ENCODE measurements around the gene EXOSC5.

Gene EXOSC5

DNA sequence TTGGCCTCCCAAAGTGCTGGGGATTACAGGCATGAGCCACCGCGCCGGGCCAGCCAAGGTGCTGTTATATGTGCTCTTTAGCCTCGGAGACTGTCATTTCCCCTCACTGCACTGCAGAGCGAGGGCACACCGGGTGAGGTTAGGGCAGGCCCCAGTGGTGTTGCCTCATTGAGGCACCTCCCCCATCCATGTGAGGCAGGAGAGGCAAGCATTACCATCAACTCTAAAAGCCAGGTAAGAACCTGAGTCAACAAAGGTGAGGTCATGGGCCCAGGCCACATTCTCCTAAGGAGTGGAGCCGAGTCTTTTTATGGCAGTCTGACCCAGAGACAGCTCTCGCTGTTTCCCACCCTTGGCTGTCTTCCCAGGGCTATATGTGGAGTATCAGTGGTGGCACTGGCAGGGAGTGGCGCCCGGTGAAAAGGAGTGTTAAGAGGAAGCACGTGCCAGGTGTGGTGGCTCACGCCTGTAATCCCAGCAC lies 19.1 kb upstream of the EXOSC5 start:
- peaks cover 60% of the 10 kb centered on the region for H3K36me3 ChIP-seq (ENCODE audit: insufficient read depth, low read length)
- no peaks in the 10 kb centered on the region for H3K4me1 ChIP-seq (ENCODE audit: insufficient read depth, low read length, severe bottlenecking)
- H4K20me1 ChIP-seq (ENCODE audit: insufficient read depth, low read length): no peaks in the 10 kb centered on the region
- H3K27me3 ChIP-seq (ENCODE audit: insufficient read depth, low read length): no peaks in the 10 kb centered on the region
- no peak overlapping the region for H3K4me2 ChIP-seq (ENCODE audit: low read length)
- no peak overlapping the region for H3K9ac ChIP-seq (ENCODE audit: low read length)
- H3K4me3 ChIP-seq (ENCODE audit: low read depth, low read length, poor library complexity, severe bottlenecking): no peak overlapping the region
- no peaks in the 10 kb centered on the region for H3K9me2 ChIP-seq (ENCODE audit: low read depth, low read length)
- H3K79me2 ChIP-seq (ENCODE audit: insufficient read depth, low read length): no peaks in the 10 kb centered on the region
- H3K27ac ChIP-seq (ENCODE audit: low read depth, low read length, poor library complexity, severe bottlenecking): no peak overlapping the region
- no peak overlapping the region for H2AFZ ChIP-seq (ENCODE audit: low read length)
- TF ChIP-seq EZH2 (IDR thresholded peaks at IDR 0.05; ENCODE audit: borderline replicate concordance, low read length): no peak
- TF ChIP-seq CTCF (IDR thresholded peaks at IDR 0.05; ENCODE audit: low read length): no peak
- H3F3A ChIP-seq (ENCODE audit: insufficient read depth, low read length): no peaks in the 10 kb centered on the region
- H3K9me3 ChIP-seq (ENCODE audit: low read length): no peaks in the 10 kb centered on the region

DNA sequence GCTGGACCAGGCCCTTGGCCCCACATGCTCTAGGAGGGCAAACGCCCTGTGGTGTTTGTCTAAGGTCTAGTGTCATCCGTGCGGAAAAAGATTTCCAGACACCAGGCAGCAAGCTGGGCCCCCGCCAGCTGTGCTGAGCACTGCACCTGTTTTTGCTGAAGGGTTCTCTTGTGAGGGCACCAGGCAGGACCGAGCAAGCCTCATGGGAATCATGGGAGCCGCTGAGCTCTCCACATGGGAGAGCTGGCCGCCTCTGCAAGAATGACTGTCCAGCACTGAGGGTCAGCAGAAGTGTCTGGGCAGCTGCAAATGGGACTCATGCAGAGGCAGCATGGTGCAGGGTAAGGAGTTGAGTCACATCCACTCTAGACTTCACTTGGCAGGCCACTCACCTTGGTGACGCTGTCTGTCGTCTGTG lies 18.0 kb upstream of the EXOSC5 start:
- no peak overlapping the region for H3K27ac ChIP-seq (ENCODE audit: low read depth, low read length, poor library complexity, severe bottlenecking)
- no peak overlapping the region for H3K4me3 ChIP-seq (ENCODE audit: low read depth, low read length, poor library complexity, severe bottlenecking)
- H3K9me3 ChIP-seq (ENCODE audit: low read length): no peaks in the 10 kb centered on the region
- TF ChIP-seq EZH2 (IDR thresholded peaks at IDR 0.05; ENCODE audit: borderline replicate concordance, low read length) (no peak), CTCF (IDR thresholded peaks at IDR 0.05; ENCODE audit: low read length) (no peak)
- H3K36me3 ChIP-seq (ENCODE audit: insufficient read depth, low read length): peaks cover 64% of the 10 kb centered on the region
- no peak overlapping the region for H3K4me2 ChIP-seq (ENCODE audit: low read length)
- no peaks in the 10 kb centered on the region for H3F3A ChIP-seq (ENCODE audit: insufficient read depth, low read length)
- H3K27me3 ChIP-seq (ENCODE audit: insufficient read depth, low read length): no peaks in the 10 kb centered on the region
- no peaks in the 10 kb centered on the region for H3K4me1 ChIP-seq (ENCODE audit: insufficient read depth, low read length, severe bottlenecking)
- no peaks in the 10 kb centered on the region for H3K9me2 ChIP-seq (ENCODE audit: low read depth, low read length)
- no peak overlapping the region for H3K9ac ChIP-seq (ENCODE audit: low read length)
- H4K20me1 ChIP-seq (ENCODE audit: insufficient read depth, low read length): no peaks in the 10 kb centered on the region
- no peak overlapping the region for H2AFZ ChIP-seq (ENCODE audit: low read length)
- H3K79me2 ChIP-seq (ENCODE audit: insufficient read depth, low read length): no peaks in the 10 kb centered on the region

- Histone ChIP-seq H3K36me3 (ENCODE audit: insufficient read depth, low read length) (peaks cover 60% of the 10 kb centered on the region), H3K9ac (ENCODE audit: low read length) (no peak overlapping the region)
Observed at GRCh38 chr19:41414461-41414860, 17.3 kb upstream of the EXOSC5 start.

More at GRCh38 chr19:41414461-41414860, 17.3 kb upstream of the EXOSC5 start:
- TF ChIP-seq EZH2 (IDR thresholded peaks at IDR 0.05; ENCODE audit: borderline replicate concordance, low read length) (no peak), CTCF (IDR thresholded peaks at IDR 0.05; ENCODE audit: low read length) (no peak)
- Histone ChIP-seq H3K4me2 (ENCODE audit: low read length) (no peak overlapping the region), H3K4me3 (ENCODE audit: low read depth, low read length, poor library complexity, severe bottlenecking) (no peak overlapping the region), H4K20me1 (ENCODE audit: insufficient read depth, low read length) (no peaks in the 10 kb centered on the region), H3K9me3 (ENCODE audit: low read length) (no peaks in the 10 kb centered on the region), H3K27me3 (ENCODE audit: insufficient read depth, low read length) (no peaks in the 10 kb centered on the region), H3K79me2 (ENCODE audit: insufficient read depth, low read length) (no peaks in the 10 kb centered on the region), H3F3A (ENCODE audit: insufficient read depth, low read length) (no peaks in the 10 kb centered on the region), H3K9me2 (ENCODE audit: low read depth, low read length) (no peaks in the 10 kb centered on the region), H3K27ac (ENCODE audit: low read depth, low read length, poor library complexity, severe bottlenecking) (no peak overlapping the region), H2AFZ (ENCODE audit: low read length) (no peak overlapping the region), H3K4me1 (ENCODE audit: insufficient read depth, low read length, severe bottlenecking) (no peaks in the 10 kb centered on the region)
